ENCODE data around the gene KCNQ1. TPM values are rescaled to one million over a fixed set of nuclear protein-coding genes. Genes with fewer than 3 reads are reported as not detected.

Gene KCNQ1
- polyA plus RNA-seq, 1 donor (not counting 4 experiments of a cell fraction or from before 2014, with no cell fraction given), result not detected

GRCh38 chr11:2775626-2776350, 331.0 kb downstream of the KCNQ1 start:
- Histone ChIP-seq H3K4me2 (ENCODE audit: control insufficient read depth, extremely low read depth, insufficient read depth, low read depth, low read length) (no peak overlapping the region), H4K20me1 (ENCODE audit: control insufficient read depth, extremely low read depth, insufficient read depth, low read length) (no peaks in the 10 kb centered on the region), H3K36me3 (ENCODE audit: control insufficient read depth in 2 of 2, extremely low read depth in 1 of 2, insufficient read depth in 2 of 2, low read length in 2 of 2) (no peaks in the 10 kb centered on the region), H3K4me3 (ENCODE audit: control insufficient read depth in 2 of 3, extremely low read depth in 1 of 3, insufficient read depth in 2 of 3, low read depth in 1 of 3, low read length in 3 of 3) (no peak overlapping the region), H3K27ac (ENCODE audit: control insufficient read depth, insufficient read depth, low read length) (no peak overlapping the region), H3K27me3 (ENCODE audit: control insufficient read depth, extremely low read depth, insufficient read depth, low read length) (peaks cover 38% of the 10 kb centered on the region), H3K9me1 (ENCODE audit: control insufficient read depth, extremely low read depth, insufficient read depth, low read length) (no peaks in the 10 kb centered on the region), H2AFZ (ENCODE audit: control insufficient read depth, low read length) (no peak overlapping the region), H3K9ac (ENCODE audit: control insufficient read depth, extremely low read depth, insufficient read depth, low read length) (no peak overlapping the region), H3K4me1 (ENCODE audit: control insufficient read depth, extremely low read depth, insufficient read depth, low read length) (peaks cover 9% of the 10 kb centered on the region), H3K9me3 (ENCODE audit: control insufficient read depth, low read depth, low read length) (no peaks in the 10 kb centered on the region), H3K79me2 (ENCODE audit: control insufficient read depth, insufficient read depth, low read length) (no peaks in the 10 kb centered on the region)
- dilution Hi-C loops (cut with MboI; ENCODE audit: extremely low pct_ligation_motif_present, low sequenced_read_pairs), result no loop called here
- DNase-seq (ENCODE audit: low read depth, low spot score) (no peak), FAIRE-seq (no peak)
- TF ChIP-seq CTCF (optimal IDR thresholded peaks at IDR 0.05 in 1 of 3, IDR thresholded peaks at IDR 0.05 in 1 of 3, conservative IDR thresholded peaks at IDR 0.05 in 1 of 3; ENCODE audit: extremely low read depth in 1 of 3, insufficient read depth in 2 of 3, low read length in 3 of 3), result no peak
- TF ChIP-seq EZH2 (IDR thresholded peaks at IDR 0.05; ENCODE audit: low read length), result no peak

GRCh38 chr11:2776351-2777061, 331.7 kb downstream of the KCNQ1 start:
- DNase-seq (ENCODE audit: low read depth, low spot score) (no peak), FAIRE-seq (no peak)
- TF ChIP-seq CTCF (optimal IDR thresholded peaks at IDR 0.05 in 1 of 3, IDR thresholded peaks at IDR 0.05 in 1 of 3, conservative IDR thresholded peaks at IDR 0.05 in 1 of 3; ENCODE audit: extremely low read depth in 1 of 3, insufficient read depth in 2 of 3, low read length in 3 of 3) (no peak), EZH2 (IDR thresholded peaks at IDR 0.05; ENCODE audit: low read length) (no peak)
- dilution Hi-C loops (cut with MboI; ENCODE audit: extremely low pct_ligation_motif_present, low sequenced_read_pairs), result no loop called here
- H3K27ac ChIP-seq (ENCODE audit: control insufficient read depth, insufficient read depth, low read length), result no peak overlapping the region
- no peak overlapping the region for H3K4me3 ChIP-seq (ENCODE audit: control insufficient read depth in 2 of 3, extremely low read depth in 1 of 3, insufficient read depth in 2 of 3, low read depth in 1 of 3, low read length in 3 of 3)
- no peaks in the 10 kb centered on the region for H3K79me2 ChIP-seq (ENCODE audit: control insufficient read depth, insufficient read depth, low read length)
- no peaks in the 10 kb centered on the region for H3K36me3 ChIP-seq (ENCODE audit: control insufficient read depth in 2 of 2, extremely low read depth in 1 of 2, insufficient read depth in 2 of 2, low read length in 2 of 2)
- H3K9me3 ChIP-seq (ENCODE audit: control insufficient read depth, low read depth, low read length), result no peaks in the 10 kb centered on the region
- no peak overlapping the region for H2AFZ ChIP-seq (ENCODE audit: control insufficient read depth, low read length)
- no peak overlapping the region for H3K9ac ChIP-seq (ENCODE audit: control insufficient read depth, extremely low read depth, insufficient read depth, low read length)
- H3K4me2 ChIP-seq (ENCODE audit: control insufficient read depth, extremely low read depth, insufficient read depth, low read depth, low read length), result no peak overlapping the region
- H4K20me1 ChIP-seq (ENCODE audit: control insufficient read depth, extremely low read depth, insufficient read depth, low read length), result no peaks in the 10 kb centered on the region
- no peaks in the 10 kb centered on the region for H3K9me1 ChIP-seq (ENCODE audit: control insufficient read depth, extremely low read depth, insufficient read depth, low read length)
- H3K4me1 ChIP-seq (ENCODE audit: control insufficient read depth, extremely low read depth, insufficient read depth, low read length), result peaks cover 9% of the 10 kb centered on the region
- H3K27me3 ChIP-seq (ENCODE audit: control insufficient read depth, extremely low read depth, insufficient read depth, low read length), result peaks cover 43% of the 10 kb centered on the region

Data from keratinocyte (primary cell).